Fibroblast of villous mesenchyme (primary cell): ENCODE measurements around the gene NFIA. TPM values are rescaled to one million over a fixed set of nuclear protein-coding genes. Genes with fewer than 3 reads are reported as not detected.
A peak's percentile ranks its signal among the peaks of the same experiment; 100 is the strongest.

Source experiments
- DNase-seq: peaks from one replicate; pipeline ENCODE4 v3.0.0-alpha.2; 2010; ENCODE audit warnings: low read depth
- H3K4me3 ChIP-seq: 2 replicates; pipeline ENCODE4 v1.5.1; 2011; ENCODE audit warnings: low read depth, mild to moderate bottlenecking, low read length
- CTCF ChIP-seq: IDR thresholded peaks from 2 replicates; pipeline ENCODE4 v1.5.1; 2012; ENCODE audit warnings: low read depth, mild to moderate bottlenecking, low read length; ENCODE audit not compliant: insufficient read depth
- total RNA-seq: library from RNA; depleted of rRNA; stranded (reverse); fragments of >200 nt; gene quantifications from 2 replicates; pipeline ENCODE4 v1.2.3, GENCODE V29; 2012

Gene NFIA
- total RNA-seq, 1 donor: 10.4 TPM

DNA sequence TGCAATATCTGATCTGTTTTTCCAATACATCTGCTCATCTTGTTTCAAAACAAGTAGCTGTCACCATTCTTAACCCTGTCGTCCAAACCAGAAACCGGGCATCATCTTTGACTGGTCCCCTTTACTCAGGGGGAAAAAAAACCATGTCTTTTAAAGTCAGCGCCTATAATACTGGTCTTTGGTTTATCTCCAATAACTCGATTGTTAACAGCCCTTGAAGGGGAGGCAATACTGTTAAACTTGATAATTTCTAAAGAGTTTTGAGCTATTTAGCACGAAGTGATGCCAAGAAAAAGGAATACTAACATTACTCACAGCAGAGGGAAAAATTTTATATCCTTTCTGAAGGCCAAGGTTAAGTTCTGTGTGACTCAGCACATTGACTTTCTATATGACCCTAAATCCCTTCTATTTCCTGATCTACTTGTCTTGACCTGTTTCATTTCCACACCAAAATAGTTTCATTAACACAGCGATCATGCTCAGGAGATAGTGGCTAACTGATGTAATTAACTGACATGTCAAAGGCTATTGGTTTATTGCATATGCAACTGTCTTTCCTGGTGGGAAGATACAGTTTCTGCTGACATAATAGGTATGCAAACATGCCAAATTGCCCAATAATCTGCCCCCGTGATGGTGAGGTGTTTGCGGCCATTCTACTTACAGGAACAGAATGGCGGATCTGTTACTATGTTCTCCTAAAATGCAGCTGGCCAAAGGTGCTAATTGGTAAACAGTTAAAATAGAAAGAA is 59.1 kb downstream of the NFIA start:
- DNase-seq: peak; percentile 90
- H3K4me3 ChIP-seq: no peak overlapping the region
- no peak for TF ChIP-seq CTCF

DNA sequence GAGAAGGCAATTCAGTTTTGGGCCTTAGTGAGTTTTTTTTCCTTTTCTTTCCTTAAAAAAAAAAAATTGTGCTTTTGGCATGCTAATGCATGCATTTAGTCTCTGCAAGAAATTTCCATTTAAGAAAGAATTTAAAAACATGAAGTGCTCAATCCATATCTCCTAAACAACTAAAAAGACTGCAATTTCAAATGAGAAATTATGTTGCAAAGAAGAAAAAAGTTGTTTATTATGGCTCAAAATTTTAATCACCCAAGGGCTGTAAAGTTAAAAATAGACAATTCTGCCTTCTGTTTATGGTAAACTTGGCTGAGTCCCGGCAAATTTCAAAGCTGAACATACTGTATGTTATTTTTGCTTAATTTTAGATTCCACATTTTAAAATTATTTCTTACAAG is 59.7 kb downstream of the NFIA start:
- DNase-seq: no peak
- no peak for TF ChIP-seq CTCF
- no peak overlapping the region for H3K4me3 ChIP-seq

DNA sequence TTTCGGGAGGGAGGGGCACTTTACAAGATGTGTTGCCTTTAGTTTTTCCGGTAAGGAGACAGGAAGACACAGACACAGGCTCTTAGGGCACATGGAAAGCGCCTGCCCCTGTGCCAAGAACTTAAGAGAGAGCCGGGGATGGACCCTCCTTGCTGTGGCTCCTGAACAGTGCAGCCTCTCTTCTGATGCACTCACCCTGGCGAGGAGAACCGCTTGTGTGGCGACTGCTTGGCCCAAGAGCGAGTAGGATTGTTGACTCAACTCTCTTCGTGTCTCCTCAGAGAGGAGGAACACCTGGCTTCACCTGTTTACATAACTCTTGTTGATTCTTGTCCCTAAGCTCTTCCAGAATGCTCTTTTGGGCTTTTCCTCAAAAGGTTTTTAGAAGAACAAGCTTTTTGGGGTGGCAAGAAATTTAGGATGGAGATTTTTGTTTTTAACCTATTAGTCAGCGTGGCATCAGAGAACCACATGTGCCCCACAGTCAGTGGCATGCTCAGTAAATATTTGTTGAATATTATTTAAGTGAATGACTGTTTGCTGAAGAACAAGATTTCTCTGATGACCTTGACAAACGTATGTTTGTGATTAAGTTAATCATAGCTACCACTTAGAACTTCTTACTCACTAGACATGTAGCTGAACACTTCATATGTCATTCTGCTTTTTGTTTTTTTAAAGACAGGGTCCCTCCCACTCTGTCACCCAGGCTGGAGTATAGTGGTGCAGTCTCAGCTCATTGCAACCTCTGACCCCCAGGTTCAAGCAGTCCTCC is 60.6 kb downstream of the NFIA start:
- no peak overlapping the region for H3K4me3 ChIP-seq
- TF ChIP-seq CTCF: no peak
- no peak for DNase-seq

GRCh38 chr1:61143821-61144424 is 61.6 kb downstream of the NFIA start:
- no peak for TF ChIP-seq CTCF
- H3K4me3 ChIP-seq: no peak overlapping the region
- no peak for DNase-seq

DNA sequence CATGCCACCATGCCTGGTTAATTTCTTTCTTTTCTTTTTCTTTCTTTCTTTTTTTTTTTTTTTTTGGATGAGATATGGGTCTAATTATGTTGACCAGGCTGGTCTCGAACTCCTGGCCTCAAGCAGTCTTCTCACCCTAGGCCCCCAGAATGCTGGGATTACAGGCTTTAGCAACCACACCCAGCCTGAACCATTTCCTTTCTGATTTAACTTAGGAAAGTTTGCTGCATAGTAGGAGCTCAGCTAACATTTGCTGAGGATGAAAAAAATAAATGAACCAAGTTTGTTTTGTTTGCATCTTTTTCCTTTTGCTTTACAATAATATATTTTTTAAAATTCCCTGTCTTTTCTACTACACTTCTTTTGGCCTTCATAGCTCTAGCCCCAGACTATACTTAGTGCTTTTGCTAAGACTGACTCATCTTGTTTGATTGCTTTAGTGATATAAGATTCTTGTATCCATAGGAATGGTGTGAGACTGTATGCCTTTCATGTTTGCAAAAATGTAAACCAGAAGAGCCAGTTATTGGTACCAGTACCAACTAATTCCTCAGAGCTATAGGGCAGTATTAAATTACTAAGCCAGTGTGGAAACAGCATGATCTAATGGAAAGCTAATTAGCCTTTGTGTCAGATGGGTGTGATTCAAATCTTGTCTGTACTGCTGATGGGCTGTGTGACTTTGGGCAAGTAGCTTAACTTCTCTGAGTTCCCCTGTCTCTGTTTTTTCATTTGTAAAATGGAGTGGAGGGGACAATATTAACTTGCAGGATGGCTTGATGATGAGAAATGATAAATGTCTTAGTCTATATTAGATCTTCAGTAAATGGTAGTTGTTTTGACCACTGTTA is 66.9 kb downstream of the NFIA start:
- no peak overlapping the region for H3K4me3 ChIP-seq
- TF ChIP-seq CTCF: no peak
- DNase-seq: no peak

DNA sequence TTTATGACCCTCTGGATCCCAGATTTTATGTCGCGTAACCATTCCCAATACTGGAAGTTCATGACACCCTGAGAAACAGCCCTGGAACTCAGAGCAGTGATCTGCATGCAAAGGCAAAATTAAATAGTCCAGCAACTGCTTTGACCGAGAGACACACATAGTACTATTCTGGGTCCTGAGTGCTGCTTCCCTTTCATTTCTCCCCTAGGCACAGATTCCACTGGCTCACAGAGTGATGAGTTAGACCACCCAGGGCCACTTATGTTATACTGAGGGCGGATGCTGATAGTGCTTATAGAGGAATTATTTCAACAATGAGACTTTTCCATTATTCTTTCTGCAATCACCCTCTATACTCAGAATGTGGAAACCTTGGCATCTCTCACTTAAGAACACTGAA is 69.2 kb downstream of the NFIA start:
- no peak overlapping the region for H3K4me3 ChIP-seq
- no peak for TF ChIP-seq CTCF
- no peak for DNase-seq
